Right renal pelvis (tissue), 4 donors: ENCODE measurements around the gene NLGN4Y. TPM values are rescaled to one million over a fixed set of nuclear protein-coding genes. Genes with fewer than 3 reads are reported as not detected.

Experiments
- DNase-seq, 4 donors: peaks; one replicate each; pipeline ENCODE4 v3.0.0-alpha.2; 2013; ENCODE audit warnings: low read depth in 4 of 4, low spot score in 3 of 4, missing footprints in 1 of 4
- polyA plus RNA-seq, 4 donors: library from polyadenylated mRNA; unstranded; fragments of 120-200 nt; gene quantifications; one replicate each; pipeline ENCODE4 v1.2.1, GENCODE V29; 2013; ENCODE audit not compliant: insufficient read length in 4 of 4

Gene NLGN4Y
- polyA plus RNA-seq = 10 to 100 TPM; 10.1 to 25.0 (median 19.3) TPM

DNA sequence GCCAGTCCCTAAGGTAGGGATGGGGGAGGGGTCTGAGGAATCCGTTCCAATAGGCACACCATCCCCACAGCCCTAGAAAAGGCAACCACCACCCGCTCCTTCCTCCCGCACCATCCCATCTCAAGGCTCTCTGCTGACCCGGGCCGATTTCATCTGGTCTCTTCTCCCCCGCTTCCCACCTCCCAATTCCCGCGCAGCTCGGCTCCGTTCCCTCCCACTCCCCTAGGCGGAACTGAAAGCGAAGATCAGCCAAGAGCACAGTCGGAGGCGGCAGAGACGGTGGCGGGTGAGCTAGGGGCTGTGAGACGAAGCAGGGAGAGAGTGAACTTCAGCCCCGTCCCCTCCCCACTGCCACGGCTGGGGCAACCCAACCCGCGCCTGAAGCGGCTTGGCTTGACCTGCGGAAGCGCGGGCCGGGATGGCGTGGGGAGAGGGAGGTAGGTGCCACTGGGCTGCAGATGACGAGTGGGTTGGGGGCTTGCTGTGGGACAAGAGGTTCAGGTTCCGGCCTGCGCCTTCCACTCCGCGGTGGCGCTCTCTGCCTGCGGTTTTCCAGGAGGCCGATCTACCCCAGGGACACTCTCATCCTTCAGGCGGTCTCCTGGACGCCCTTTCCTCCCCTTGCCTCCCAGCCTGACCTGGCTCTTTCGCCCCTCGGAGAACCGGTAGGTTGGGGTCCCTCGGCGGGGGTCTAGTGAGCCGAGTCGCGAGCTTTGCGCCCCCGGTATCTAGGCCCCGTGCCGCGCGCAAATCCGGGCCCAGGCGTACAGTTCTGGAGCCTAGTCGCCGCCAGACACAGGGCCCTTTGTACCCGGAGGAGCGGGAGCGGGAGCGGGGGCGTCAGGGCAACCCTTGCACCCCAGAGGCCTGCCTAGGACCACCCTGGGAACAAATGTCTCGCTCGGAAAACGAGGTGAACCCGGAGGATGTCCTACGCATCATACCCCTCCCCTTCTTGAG lies at the start of gene NLGN4Y:
TSS of gene NLGN4Y (plus strand) at position 258 of the 960 bp plus-strand sequence. CDS start 97,591 bp downstream, outside the sequence.
- DNase-seq = peak in 2 of 4 donors; percentile 28 to 32

DNA sequence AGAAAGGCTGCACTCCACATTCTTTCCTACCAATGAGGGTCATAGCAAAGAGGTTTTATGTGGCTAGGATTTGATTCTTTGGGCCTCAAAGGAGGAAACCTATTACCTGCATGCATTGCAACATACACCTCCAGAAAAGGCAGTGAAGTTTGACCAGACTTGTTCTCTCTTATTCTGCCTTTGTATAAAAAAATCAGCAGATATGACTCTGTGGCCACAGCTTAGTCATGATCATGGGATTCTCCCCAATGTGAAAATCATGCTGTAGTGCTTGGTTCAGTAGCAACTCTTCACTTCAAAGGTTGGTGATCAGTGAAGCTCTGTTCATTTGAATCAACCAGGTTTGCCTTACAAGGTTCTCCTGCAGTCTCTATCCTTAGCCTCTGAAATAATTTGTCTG lies 38.4 kb upstream of the NLGN4Y start:
- DNase-seq = no peak

DNA sequence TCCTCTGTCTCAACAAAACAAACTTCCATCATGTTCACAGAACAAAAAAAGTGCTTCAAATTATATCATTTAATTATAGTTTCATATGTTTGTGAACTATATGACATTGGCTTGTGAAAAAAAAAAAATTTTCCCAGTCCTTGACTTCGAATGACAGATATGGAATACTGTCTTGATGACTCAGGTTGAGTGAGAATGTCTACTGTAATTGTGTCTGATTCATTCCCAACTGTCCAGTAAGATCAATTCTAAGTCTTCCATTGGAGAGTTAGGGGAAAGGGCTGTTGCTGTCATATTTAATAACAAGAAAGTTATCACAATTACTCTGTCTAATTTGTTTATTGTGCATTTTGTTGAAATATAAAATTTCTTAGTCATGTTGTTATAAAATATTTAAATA lies 34.1 kb upstream of the NLGN4Y start:
- no peak for DNase-seq

DNA sequence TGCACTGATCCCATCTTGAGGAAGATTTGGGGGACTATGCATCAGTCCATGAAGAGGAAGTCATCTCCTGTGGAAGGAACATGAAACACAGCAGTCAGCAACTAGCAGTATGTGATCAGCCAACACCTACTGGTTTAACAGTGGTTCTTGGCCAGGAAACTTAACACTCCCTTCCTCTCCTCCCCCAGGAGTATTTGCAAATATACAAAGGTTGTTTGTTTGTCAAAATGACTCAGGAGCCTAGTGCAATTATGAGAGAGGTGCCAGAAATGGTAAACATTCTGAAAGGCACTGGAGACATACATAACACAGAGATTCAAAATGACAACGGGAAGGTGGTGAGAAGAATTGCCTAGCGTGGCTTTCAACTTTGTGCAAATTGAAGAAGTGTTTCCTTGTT lies 26.3 kb upstream of the NLGN4Y start:
- no peak for DNase-seq

DNA sequence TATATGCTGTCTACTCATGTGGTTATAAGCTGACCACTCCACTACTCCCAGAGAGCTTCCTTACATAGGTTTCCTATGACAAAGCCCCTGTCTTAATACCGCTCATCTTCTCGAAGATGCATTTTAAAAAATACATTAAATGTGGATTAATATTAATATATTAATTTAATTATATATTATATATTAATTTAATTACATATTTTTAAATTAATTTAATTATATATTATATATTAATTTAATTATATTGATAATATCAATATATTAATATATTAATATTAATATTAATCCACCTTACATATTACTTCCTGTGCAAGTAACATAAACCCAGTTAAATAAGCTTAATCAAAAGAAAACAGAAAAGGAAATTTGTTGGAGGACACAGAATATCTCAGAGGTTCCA lies 19.7 kb upstream of the NLGN4Y start:
- no peak for DNase-seq

DNA sequence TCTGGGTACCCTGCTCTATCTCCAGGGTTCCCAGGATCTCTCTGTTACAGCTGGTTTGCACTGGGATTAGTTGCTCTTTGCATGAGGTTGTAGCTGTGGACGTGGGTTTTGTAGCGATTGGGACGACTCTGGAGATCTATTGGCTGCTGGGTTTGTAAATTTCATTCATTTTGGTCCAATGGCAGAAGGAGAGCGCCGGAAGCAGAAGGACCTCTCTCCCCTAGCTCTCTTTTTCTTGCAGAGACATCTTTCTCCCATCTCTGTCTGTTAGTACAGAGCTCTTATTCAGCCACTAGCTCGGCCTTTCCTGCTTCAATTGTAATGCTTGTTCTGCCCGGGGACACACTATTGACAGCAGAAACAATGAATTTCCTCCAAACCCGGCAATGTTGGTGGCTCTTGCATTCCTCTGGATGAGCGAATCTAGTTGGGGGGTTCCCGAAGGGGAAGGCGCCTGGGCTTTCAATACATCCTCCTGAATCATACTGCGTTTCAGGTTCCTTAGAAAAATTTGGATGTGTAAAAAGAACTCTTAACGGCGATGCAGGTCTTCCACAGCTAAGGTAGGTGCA lies 1.9 kb upstream of the NLGN4Y start:
- no peak for DNase-seq

DNA sequence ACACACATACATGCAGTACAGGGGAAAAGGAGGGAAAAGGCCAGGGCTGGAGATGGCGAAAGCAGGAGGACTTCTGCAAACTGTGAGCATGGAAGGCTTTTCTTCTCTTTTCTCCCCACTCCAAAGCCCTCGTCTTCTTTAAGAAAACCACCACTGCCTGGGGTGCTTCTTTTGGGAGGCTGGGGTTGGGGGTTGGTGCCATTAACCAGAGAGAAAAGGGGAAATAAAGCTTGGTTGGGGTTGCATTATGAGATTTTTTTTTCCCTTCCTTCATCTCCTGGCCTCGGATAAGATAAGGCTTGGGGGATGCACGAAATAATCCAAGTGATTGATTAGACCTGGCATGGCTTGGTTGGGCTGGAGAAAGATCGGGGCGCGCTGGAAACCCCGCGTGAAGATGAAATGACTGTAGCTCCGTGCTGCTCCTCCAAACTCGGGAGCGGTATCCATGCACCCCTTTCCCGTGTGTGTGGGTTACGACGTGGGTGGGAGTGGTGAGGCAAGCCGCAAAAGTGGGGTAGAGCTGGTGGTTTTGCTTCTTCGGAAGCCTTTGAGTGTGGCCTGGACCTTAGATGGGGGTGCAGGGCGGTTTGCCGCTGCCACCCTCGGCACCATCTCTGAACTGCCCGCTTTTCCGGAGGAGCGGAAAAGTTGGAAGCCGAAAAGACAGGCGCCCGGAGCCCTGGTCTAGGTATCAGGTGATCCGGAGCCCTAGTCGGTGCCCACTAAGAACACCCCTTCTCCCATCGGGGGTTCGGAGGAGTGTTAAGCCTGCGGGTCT lies 648 bp upstream of the NLGN4Y start:
- no peak for DNase-seq

DNA sequence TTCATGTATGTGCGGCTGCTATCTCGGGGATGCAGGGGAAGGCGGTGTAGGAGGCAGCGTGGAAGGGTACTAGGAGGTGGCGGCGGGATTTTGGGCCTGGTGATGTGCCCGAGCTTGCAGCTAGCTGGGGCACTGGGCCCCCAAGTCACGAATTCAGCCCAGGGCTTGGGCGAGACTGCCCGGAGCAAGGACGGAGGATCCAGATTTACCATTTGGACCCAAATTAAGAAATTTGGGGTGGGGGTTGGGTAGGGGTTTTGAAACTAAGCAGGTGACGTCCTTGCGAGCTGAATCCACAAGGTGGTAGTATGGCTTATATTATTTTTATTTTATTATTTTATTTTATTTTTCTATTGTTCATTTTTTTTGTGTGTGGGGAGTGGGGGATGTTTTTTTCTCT lies 986 bp downstream of the NLGN4Y start:
- no peak for DNase-seq

DNA sequence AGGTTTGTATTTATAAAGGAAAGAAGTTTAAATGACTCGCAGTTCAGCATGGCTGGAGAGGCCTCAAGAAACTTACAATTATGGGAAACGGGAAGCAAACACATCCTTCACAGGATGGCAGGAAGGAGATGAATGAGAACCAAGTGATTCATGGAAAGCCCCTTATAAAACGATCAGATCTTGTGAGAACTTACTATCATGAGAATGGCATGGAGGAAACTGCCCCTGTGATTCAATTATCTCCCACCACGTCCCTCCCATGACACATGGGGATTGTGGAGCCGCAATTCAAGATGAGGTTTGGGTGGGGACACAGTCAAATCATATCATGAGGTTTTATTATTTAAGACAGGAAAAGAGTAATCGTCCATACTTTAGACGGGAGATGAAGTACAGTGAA lies 4.0 kb downstream of the NLGN4Y start:
- no peak for DNase-seq

DNA sequence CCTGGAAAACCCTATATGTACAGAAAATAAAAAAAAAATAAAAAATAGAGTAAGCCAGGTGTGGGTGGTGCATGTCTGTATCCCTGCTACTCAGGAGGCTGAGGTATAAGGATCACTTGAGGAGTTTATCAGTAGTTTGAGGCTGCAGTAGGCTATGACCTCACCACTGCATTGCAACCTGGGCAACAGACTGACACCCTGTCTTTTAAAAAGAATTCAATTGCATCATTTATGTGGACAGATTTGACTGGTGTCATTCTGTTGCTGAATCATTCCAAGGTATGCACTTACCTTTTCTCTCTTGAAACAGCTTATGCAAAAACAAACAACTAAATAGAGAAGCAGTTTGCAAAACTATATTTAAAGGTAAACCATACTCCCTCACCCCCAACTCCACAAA lies 12.4 kb downstream of the NLGN4Y start:
- DNase-seq = no peak

DNA sequence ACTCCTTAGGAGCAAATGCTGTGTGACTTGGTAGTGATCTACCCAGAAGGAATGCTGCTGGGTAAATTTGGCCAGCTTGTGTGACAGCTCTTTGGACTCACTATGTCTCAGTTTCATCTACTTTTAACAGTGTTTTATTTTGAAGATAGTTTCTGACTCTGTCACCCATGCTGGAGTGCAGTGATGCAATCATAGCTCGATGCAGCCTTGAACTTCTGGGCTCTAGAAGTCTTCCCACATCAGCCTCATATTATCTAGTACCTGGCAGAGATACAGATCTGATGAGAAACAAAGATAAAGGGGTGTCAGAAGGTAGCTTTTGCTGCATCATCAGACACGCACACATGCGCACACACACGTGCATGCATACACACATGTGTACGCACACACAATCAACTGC lies 19.2 kb downstream of the NLGN4Y start:
- no peak for DNase-seq

DNA sequence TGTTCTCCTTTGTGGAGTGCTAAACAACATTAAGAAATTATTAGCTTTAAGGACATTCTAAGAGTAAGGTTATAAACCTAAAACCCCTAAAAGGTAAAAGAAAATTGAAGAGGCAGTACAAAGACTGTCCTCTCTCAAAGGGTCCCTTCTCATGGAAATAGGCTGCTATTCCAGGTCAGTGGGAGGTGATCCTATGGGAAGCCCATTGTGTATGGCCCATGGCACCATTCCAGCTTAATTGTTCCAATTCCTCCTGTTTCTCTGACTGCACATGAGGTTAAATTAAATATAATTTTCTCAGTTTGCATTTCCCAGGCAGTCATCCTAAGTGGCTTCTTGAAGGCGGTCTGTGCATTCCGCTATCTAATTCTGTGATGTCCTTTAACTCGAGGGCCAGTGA lies 57.0 kb downstream of the NLGN4Y start:
- DNase-seq = no peak

DNA sequence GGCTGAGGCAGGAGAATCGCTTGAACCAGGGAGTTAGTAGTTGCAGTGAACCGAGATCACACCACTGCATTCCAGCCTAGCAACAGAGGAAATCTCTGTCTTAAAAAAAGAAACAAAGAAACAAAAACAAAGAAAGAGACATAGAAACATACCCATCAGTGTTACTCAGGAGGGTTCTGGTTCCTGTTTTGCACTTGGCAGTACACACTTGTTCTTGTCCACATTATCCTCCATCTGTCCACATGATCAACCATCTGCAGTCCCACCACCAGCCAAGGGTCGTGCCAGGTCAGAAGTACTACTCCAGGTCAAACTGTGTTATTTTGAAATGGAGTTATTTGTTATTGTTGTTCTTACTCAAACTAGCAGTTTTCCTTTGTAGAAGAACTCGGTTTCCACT lies 62.4 kb downstream of the NLGN4Y start:
- DNase-seq = no peak

DNA sequence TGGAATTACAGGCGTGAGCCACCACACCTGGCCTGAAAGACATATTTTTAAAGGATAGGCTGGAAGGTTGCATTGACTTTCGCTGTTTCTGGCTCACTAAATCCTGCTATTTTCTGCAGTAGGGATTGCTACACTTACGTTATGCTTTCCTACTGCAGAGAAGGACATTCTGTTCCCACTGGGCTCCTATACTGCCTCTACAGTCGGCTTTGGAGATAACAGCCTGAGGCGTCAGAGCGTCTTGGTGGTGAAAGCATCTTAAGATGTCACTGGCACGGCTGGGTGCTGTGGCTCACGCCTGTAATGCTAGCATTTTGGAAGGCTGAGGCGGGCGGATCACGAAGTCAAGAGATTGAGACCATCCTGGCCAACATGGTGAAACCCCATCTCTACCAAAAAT lies 77.0 kb downstream of the NLGN4Y start:
- no peak for DNase-seq

DNA sequence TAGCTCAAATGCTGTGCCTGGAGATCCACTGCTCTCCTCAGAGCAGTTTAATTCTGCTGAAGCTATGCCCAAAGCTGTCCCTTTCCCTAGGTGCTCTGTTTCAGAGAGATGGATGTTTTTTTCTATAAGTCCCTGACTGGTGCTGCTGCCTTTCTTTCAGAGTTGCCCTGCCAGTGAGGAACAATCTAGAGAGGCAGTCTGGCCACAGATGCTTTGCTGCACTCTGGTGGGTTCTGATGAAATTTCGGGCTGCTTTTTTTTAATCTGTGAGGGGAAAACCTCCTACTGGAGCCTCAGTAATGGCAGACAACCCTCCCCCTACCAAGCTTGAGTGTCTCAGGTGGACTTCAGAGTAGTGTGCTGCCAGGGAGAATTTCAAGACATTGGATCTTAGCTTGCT lies 93.3 kb downstream of the NLGN4Y start:
- DNase-seq = no peak

DNA sequence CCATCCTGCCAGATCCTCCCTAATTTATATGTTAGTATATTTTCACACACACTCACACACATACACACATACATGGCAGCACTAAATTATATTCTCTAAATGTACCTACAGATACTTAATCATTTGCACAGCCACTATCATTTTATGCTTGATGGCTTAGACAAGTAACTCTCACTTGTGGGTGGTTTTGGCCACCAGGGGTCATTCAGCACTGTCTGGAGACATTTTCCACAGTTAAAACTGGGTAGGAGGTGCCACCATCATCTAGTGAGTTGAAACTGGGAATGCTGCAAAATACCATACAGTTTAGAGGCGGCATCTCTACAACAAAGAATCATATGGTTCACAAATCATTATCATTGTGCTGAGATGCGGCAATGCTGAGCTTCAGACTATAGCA lies 94.2 kb downstream of the NLGN4Y start:
- DNase-seq = no peak

DNA sequence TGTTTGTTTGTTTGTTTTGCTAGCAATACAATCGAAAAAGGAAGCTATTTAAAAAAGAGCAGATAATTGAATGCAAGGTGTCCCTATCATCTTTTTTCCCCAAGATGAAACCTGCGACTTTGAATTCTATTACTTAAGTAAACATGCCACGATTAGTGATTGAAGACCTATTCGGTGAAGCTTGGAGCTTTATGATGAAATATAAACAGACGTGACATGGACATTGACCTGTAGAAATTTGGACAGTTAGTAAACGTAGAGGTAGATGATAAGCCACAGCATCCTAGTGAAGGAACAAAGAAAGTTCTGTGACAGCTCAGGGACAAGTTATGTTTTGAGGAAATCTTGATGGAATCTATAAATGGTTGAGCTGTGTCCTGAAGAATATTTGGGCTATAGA lies 103.9 kb downstream of the NLGN4Y start:
- DNase-seq = no peak

DNA sequence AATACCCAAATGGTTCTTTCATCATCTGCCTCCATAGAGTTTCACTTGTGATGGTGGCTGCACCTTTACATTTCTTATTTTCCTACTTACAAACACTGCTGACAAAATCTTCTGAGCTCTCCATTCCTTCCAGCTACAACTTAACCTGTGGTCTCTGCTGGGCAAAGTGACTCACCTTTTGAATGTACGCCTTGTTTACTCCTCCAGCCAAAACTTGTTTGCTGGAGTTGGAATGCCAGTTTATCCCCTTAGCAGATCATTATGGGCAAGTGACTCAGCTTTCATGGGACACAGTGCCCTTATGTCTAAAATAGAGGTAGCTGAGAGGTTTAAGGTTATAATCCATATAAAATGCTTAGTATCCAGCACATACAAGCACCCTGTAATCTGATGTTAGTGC lies 107.3 kb downstream of the NLGN4Y start:
- DNase-seq = no peak

DNA sequence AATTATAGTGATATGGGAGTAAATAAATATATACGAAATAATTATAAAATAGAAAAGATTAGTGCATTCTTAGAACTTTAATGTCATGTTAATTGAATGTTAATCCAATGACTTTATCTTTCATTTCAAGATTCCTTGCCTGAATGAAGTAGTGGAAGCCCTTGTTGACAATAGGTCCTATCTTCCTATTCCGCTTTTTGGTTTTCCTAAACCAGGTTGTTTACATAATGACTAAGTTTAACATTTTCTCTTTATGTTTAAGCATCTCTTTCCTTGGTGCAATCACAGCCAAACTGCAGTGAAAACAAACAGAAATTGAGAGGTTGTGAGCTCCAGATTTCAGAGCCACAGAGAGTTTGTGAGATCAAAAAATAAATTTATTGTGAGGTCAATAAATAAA lies 109.4 kb downstream of the NLGN4Y start:
- DNase-seq = no peak

DNA sequence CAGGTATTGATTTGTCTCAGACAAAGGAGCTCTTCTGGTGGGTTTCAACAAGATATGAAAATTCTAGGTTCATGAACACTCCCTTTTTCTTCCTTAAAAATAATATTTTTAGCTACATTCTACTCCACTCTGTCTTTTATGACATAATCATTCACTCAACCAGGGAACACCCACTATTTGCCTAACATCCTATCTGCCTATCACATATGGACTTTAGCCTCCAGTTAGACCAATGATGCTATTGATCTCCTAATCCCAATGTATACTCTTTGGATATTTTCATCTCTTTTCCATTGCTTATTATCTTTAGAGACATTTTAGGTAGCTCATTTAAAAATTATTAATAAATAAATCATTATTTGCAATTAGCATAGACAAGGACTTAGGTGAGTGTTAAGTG lies 110.6 kb downstream of the NLGN4Y start:
- DNase-seq = no peak

DNA sequence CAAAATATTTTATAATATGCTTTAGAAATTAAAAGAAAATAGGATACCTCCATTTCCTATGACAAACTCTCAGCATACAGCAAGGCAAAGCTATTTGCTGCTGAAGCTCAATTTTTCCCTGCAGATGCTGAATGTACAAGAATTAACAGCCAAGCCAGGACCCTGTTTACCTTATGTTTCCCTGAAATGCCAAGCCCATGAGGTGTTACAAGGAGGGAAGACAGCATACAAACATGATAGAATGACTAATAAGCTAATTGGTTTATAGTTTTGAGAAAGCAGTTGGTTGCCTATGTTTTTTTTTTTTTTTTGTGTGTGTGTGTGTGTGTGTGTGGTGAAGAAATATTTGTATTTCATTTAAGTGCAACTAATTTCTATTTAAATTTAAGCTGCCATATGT lies 113.2 kb downstream of the NLGN4Y start:
- DNase-seq = no peak
